ENCODE results near the gene ERC2. TPM values are rescaled to one million over a fixed set of nuclear protein-coding genes. Genes with fewer than 3 reads are reported as not detected.

ERC2 gene
- total and polyA plus RNA-seq, 2 donors (not counting 3 experiments of a cell fraction or from before 2014, with no cell fraction given): 5.6 to 15.5 TPM

DNA sequence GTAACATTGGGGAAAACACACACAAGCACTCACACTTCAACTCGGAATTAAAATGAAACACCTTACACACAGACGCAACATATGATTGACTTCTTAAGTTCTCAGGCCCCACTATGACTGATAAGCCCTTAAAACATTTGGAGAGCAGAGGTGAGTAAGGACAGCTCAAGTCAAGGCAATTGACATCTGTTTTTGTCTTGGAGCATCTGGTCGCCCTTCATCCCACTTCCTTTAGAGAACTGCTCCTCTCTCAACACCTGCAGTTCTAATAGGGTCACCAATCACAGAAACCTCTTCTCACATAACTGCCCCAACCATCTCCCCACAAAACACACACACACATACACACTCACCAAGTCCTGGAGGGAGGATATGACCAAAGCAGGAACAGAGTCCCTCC lies 43.4 kb downstream of the ERC2 start:
- POLR2A ChIA-PET: no interaction called here
- DNase-seq (ENCODE audit: low read depth, low spot score): no peak
- CTCF ChIA-PET: no interaction called here

More for the DNA sequence above, 43.4 kb downstream of the ERC2 start:
- no peaks in the 10 kb centered on the region for H4K20me1 ChIP-seq (replicated peaks; ENCODE audit: control insufficient read depth, extremely low read depth, insufficient read depth, low read length)
- no peak overlapping the region for H3K9ac ChIP-seq (replicated peaks; ENCODE audit: extremely low read depth, insufficient read depth, low read length)
- no peaks in the 10 kb centered on the region for H3K27me3 ChIP-seq (ENCODE audit: control insufficient read depth in 2 of 2, insufficient read depth in 2 of 2, low read length in 2 of 2)
- no peak overlapping the region for H3K27ac ChIP-seq (ENCODE audit: insufficient read depth, low read depth, low read length)
- no peaks in the 10 kb centered on the region for H3K9me1 ChIP-seq (replicated peaks; ENCODE audit: control insufficient read depth, extremely low read depth, insufficient read depth, low read length)
- dilution Hi-C loops (cut with MboI; ENCODE audit: extremely low pct_ligation_motif_present, low sequenced_read_pairs) (no loop called here), intact Hi-C loops (cut with micrococcal nuclease) (no loop called here)
- no TSS peak for BruUV-seq (replicated peaks)
- FAIRE-seq: no peak
- H3K4me1 ChIP-seq (ENCODE audit: control insufficient read depth, extremely low read depth, insufficient read depth, low read length): no peaks in the 10 kb centered on the region
- H3K4me2 ChIP-seq (ENCODE audit: insufficient read depth, low read length): no peak overlapping the region
- no peak overlapping the region for H2AFZ ChIP-seq (ENCODE audit: low read depth, low read length)
- TF ChIP-seq, protein P1, sequence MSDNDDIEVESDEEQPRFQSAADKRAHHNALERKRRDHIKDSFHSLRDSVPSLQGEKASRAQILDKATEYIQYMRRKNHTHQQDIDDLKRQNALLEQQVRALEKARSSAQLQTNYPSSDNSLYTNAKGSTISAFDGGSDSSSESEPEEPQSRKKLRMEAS (IDR thresholded peaks at IDR 0.05; ENCODE audit: insufficient read depth, insufficient read length): no peak
- TF ChIP-seq JUN (IDR thresholded peaks at IDR 0.05; ENCODE audit: borderline replicate concordance, insufficient read depth, insufficient read length, low read depth) (no peak), POLR2AphosphoS5 (IDR thresholded peaks at IDR 0.05; ENCODE audit: insufficient read depth, low read depth, low read length) (no peak), POLR2A (IDR thresholded peaks at IDR 0.05; ENCODE audit: low read depth, low read length) (no peak), EZH2 (IDR thresholded peaks at IDR 0.05; ENCODE audit: borderline replicate concordance, low read depth, low read length, severe bottlenecking) (no peak), GATA2 (IDR thresholded peaks at IDR 0.05; ENCODE audit: insufficient read depth, insufficient read length, low read depth, low read length) (no peak), MYC (IDR thresholded peaks at IDR 0.05; ENCODE audit: low read depth, low read length) (no peak)
- TF ChIP-seq, protein P2, sequence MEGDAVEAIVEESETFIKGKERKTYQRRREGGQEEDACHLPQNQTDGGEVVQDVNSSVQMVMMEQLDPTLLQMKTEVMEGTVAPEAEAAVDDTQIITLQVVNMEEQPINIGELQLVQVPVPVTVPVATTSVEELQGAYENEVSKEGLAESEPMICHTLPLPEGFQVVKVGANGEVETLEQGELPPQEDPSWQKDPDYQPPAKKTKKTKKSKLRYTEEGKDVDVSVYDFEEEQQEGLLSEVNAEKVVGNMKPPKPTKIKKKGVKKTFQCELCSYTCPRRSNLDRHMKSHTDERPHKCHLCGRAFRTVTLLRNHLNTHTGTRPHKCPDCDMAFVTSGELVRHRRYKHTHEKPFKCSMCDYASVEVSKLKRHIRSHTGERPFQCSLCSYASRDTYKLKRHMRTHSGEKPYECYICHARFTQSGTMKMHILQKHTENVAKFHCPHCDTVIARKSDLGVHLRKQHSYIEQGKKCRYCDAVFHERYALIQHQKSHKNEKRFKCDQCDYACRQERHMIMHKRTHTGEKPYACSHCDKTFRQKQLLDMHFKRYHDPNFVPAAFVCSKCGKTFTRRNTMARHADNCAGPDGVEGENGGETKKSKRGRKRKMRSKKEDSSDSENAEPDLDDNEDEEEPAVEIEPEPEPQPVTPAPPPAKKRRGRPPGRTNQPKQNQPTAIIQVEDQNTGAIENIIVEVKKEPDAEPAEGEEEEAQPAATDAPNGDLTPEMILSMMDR (IDR thresholded peaks at IDR 0.05; ENCODE audit: extremely low read depth in 1 of 2, insufficient read depth in 1 of 2, low read depth in 1 of 2, low read length in 2 of 2): no peak
- H3K36me3 ChIP-seq (ENCODE audit: control insufficient read depth in 2 of 2, extremely low read depth in 1 of 2, insufficient read depth in 2 of 2, low read length in 2 of 2): no peaks in the 10 kb centered on the region
- no peaks in the 10 kb centered on the region for H3K9me3 ChIP-seq (replicated peaks; ENCODE audit: control insufficient read depth, insufficient read depth, low read length)
- no peaks in the 10 kb centered on the region for H3K79me2 ChIP-seq (ENCODE audit: control insufficient read depth, insufficient read depth, low read length)
- no peak overlapping the region for H3K4me3 ChIP-seq (replicated peaks in 1 of 3; ENCODE audit: insufficient read depth in 1 of 3, low read depth in 1 of 3, low read length in 3 of 3)
